ENCODE measurements around the gene C1orf122.

Gene C1orf122

DNA sequence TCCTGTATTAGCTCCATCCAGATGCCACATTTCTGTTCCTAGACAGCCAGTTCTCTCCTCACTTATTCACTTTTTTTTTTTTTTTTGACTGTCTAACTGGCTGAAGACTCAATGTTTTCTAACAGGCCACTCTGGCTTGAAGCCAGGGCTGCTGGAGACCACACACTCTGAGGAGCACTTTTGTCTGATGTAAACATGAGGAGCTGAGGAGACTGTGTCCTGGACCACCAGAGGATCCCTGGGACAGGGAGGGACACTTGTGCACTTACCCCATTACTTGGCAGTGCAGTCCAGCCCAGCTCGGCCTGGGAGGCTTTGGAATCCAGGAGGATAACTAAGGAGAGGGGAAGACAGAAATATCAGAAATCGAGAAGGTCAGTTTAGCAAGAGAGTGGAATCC is 45.1 kb upstream of the C1orf122 start:
- Histone ChIP-seq H3K27ac (ENCODE audit: low read length) (no peak overlapping the region), H4K20me1 (ENCODE audit: insufficient read depth, low read length) (no peaks in the 10 kb centered on the region), H3K27me3 (replicated peaks; ENCODE audit: insufficient read depth, low read length) (peaks cover 60% of the 10 kb centered on the region), H3K36me3 (replicated peaks; ENCODE audit: insufficient read depth, low read length) (no peaks in the 10 kb centered on the region), H3K9me3 (replicated peaks; ENCODE audit: insufficient read depth, low read length) (no peaks in the 10 kb centered on the region), H3K4me2 (ENCODE audit: low read depth, low read length) (no peak overlapping the region), H3K79me2 (ENCODE audit: low read length) (no peaks in the 10 kb centered on the region), H3K9ac (ENCODE audit: low read length) (no peak overlapping the region), H3K4me1 (ENCODE audit: low read length) (peaks cover 7% of the 10 kb centered on the region; the same call in 1 of the 2 replicates), H3K4me3 (ENCODE audit: low read length) (no peak overlapping the region), H2AFZ (ENCODE audit: low read length) (no peak overlapping the region), H3K9me2 (replicated peaks; ENCODE audit: insufficient read depth, low read length) (no peaks in the 10 kb centered on the region), H3F3A (ENCODE audit: insufficient read depth, low read length) (no peaks in the 10 kb centered on the region)
- DNase-seq, result no peak
- no peak for TF ChIP-seq EZH2 (optimal IDR thresholded peaks at IDR 0.05; ENCODE audit: low read depth, low read length)
- no peak for TF ChIP-seq EZH2phosphoT487 (IDR thresholded peaks at IDR 0.05; ENCODE audit: low read length)
- TF ChIP-seq, protein P1, sequence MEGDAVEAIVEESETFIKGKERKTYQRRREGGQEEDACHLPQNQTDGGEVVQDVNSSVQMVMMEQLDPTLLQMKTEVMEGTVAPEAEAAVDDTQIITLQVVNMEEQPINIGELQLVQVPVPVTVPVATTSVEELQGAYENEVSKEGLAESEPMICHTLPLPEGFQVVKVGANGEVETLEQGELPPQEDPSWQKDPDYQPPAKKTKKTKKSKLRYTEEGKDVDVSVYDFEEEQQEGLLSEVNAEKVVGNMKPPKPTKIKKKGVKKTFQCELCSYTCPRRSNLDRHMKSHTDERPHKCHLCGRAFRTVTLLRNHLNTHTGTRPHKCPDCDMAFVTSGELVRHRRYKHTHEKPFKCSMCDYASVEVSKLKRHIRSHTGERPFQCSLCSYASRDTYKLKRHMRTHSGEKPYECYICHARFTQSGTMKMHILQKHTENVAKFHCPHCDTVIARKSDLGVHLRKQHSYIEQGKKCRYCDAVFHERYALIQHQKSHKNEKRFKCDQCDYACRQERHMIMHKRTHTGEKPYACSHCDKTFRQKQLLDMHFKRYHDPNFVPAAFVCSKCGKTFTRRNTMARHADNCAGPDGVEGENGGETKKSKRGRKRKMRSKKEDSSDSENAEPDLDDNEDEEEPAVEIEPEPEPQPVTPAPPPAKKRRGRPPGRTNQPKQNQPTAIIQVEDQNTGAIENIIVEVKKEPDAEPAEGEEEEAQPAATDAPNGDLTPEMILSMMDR (IDR thresholded peaks at IDR 0.05; ENCODE audit: low read length), result no peak

DNA sequence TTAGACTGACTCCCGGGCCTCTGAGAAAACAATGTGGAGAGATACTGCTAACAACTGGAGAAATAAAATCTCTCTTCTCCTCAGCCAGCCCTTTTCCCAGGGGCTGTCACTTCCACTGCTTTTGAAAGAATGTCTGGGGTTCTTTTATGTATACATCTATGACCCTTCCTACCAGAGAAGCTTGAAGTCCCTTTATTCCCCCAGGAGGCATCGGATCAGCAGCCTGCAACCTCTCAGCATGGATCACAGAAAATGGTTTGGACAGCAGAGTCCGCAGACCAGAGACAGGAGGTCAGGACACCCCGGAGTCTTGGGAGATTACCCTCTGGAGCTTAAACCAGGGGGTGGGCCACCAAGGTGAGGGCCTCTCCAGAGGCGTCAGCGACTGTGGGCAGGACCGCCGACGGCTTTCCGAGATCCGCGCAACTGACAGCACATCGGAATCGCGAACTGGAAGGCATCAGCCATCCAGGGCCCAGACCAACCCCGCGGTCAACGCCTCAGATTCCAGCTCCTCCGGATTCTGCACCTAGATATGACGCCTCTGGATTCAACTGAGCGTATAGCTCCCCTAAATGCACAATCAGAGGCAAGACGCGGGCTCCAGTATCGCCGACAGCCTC is 43.7 kb upstream of the C1orf122 start:
- Histone ChIP-seq H3K9ac (ENCODE audit: low read length) (no peak overlapping the region), H3K4me3 (ENCODE audit: low read length) (no peak overlapping the region), H3K9me2 (replicated peaks; ENCODE audit: insufficient read depth, low read length) (no peaks in the 10 kb centered on the region), H4K20me1 (ENCODE audit: insufficient read depth, low read length) (no peaks in the 10 kb centered on the region), H3K36me3 (replicated peaks; ENCODE audit: insufficient read depth, low read length) (no peaks in the 10 kb centered on the region), H3F3A (ENCODE audit: insufficient read depth, low read length) (no peaks in the 10 kb centered on the region), H3K4me2 (ENCODE audit: low read depth, low read length) (no peak overlapping the region), H3K4me1 (ENCODE audit: low read length) (peaks cover 7% of the 10 kb centered on the region; the same call in 1 of the 2 replicates), H2AFZ (ENCODE audit: low read length) (no peak overlapping the region), H3K9me3 (replicated peaks; ENCODE audit: insufficient read depth, low read length) (no peaks in the 10 kb centered on the region), H3K79me2 (ENCODE audit: low read length) (no peaks in the 10 kb centered on the region), H3K27ac (ENCODE audit: low read length) (no peak overlapping the region), H3K27me3 (replicated peaks; ENCODE audit: insufficient read depth, low read length) (peaks cover 60% of the 10 kb centered on the region)
- TF ChIP-seq EZH2phosphoT487 (IDR thresholded peaks at IDR 0.05; ENCODE audit: low read length), result no peak
- no peak for TF ChIP-seq EZH2 (optimal IDR thresholded peaks at IDR 0.05; ENCODE audit: low read depth, low read length)
- TF ChIP-seq, protein P1 (IDR thresholded peaks at IDR 0.05; ENCODE audit: low read length), result no peak
- DNase-seq, result no peak

DNA sequence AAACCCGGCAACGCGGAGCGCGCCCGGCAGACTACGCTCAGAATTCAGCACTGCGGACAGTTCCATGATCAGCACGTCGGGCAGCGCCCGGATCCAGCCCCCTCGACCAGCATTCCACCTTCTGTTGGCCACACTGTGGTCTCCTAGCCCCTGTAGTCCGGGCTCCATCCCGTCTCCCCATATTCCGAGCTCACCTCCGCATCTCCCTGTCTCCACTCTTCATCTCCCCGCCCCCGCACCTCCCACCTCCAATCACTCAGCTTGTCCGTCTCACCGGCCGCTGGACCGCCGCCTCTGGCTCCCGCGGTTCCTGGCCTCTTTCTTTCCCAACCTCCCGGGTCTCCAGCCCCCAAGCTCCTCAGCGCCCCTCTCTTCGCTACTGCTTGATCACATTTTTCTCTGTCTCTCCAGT is 43.2 kb upstream of the C1orf122 start:
- H3K36me3 ChIP-seq (replicated peaks; ENCODE audit: insufficient read depth, low read length), result no peaks in the 10 kb centered on the region
- no peaks in the 10 kb centered on the region for H3F3A ChIP-seq (ENCODE audit: insufficient read depth, low read length)
- no peak overlapping the region for H3K4me2 ChIP-seq (ENCODE audit: low read depth, low read length)
- H3K27me3 ChIP-seq (replicated peaks; ENCODE audit: insufficient read depth, low read length), result peaks cover 60% of the 10 kb centered on the region
- no peak overlapping the region for H3K4me3 ChIP-seq (ENCODE audit: low read length)
- no peak overlapping the region for H2AFZ ChIP-seq (ENCODE audit: low read length)
- no peaks in the 10 kb centered on the region for H3K9me3 ChIP-seq (replicated peaks; ENCODE audit: insufficient read depth, low read length)
- H3K9me2 ChIP-seq (replicated peaks; ENCODE audit: insufficient read depth, low read length), result no peaks in the 10 kb centered on the region
- H3K9ac ChIP-seq (ENCODE audit: low read length), result no peak overlapping the region
- no peak overlapping the region for H3K27ac ChIP-seq (ENCODE audit: low read length)
- TF ChIP-seq EZH2 (optimal IDR thresholded peaks at IDR 0.05; ENCODE audit: low read depth, low read length), result no peak
- TF ChIP-seq, protein P1 (IDR thresholded peaks at IDR 0.05; ENCODE audit: low read length), result no peak
- TF ChIP-seq EZH2phosphoT487 (IDR thresholded peaks at IDR 0.05; ENCODE audit: low read length), result no peak
- no peaks in the 10 kb centered on the region for H3K79me2 ChIP-seq (ENCODE audit: low read length)
- peaks cover 7% of the 10 kb centered on the region; the same call in 1 of the 2 replicates for H3K4me1 ChIP-seq (ENCODE audit: low read length)
- DNase-seq, result peak; percentile 42
- no peaks in the 10 kb centered on the region for H4K20me1 ChIP-seq (ENCODE audit: insufficient read depth, low read length)
